ENCODE measurements around the gene CTNNA2. TPM values are rescaled to one million over a fixed set of nuclear protein-coding genes. Genes with fewer than 3 reads are reported as not detected.

The CTNNA2 gene
- total RNA-seq, 1 experiment from 2014 or later, result not detected

DNA sequence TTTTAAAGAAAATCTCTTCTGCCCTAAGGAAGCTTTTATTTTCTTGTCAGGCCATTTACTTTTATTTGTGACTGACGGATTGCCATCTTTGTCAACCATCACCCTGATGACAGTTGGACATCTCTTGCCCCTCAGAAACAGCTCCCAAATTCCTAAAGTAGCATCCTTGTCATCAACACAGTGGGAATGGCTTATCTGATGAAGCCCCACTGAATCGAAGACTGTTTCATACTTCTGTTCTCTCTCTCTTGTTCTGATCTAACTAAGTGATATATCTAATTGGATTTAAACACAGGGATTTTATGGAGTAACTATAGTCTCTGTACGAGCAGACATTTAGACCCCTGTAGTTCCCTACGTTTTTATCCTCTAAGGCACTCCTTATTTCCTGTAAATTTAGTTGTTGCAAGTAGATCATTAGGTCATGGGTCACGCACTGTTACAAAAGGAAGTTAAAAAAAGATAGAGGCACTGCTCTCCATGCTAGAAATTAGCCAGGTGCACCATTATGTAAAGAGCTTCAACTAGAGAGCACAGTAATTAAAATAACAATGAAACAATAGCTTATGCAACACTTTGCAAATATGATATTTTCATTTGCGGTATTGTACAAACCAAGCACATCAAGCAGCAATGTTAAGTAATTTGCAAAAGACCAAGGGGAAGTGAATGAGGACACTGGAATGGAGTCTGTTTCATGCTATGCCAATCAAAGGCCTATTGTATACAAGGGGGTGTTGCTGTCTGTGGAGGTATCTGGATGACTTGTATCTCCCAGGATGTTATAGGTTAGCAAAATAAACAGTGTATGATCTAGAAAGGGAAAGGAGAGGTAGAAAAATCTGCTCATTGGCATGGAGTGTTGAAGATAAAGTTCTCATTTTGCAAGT is 507.0 kb downstream of the CTNNA2 start:
- CTCF ChIA-PET, result no interaction called here
- Histone ChIP-seq H3K27ac (no peak overlapping the region), H3K4me1 (replicated peaks; ENCODE audit: insufficient read depth) (no peaks in the 10 kb centered on the region), H3K27me3 (ENCODE audit: insufficient read depth, low read depth) (peaks cover 2% of the 10 kb centered on the region; the same call in 1 of the 2 replicates), H3K36me3 (ENCODE audit: low read depth) (no peaks in the 10 kb centered on the region), H2AFZ (no peak overlapping the region), H3K4me2 (no peak overlapping the region), H4K20me1 (ENCODE audit: insufficient read depth) (no peaks in the 10 kb centered on the region), H3K9me3 (ENCODE audit: insufficient read depth, low read depth) (no peaks in the 10 kb centered on the region), H3K79me2 (ENCODE audit: low read depth) (no peaks in the 10 kb centered on the region), H3K9me2 (ENCODE audit: insufficient read depth) (no peaks in the 10 kb centered on the region), H3F3A (ENCODE audit: insufficient read depth, low read depth) (no peaks in the 10 kb centered on the region), H3K4me3 (no peak overlapping the region)
- TF ChIP-seq, protein P1, sequence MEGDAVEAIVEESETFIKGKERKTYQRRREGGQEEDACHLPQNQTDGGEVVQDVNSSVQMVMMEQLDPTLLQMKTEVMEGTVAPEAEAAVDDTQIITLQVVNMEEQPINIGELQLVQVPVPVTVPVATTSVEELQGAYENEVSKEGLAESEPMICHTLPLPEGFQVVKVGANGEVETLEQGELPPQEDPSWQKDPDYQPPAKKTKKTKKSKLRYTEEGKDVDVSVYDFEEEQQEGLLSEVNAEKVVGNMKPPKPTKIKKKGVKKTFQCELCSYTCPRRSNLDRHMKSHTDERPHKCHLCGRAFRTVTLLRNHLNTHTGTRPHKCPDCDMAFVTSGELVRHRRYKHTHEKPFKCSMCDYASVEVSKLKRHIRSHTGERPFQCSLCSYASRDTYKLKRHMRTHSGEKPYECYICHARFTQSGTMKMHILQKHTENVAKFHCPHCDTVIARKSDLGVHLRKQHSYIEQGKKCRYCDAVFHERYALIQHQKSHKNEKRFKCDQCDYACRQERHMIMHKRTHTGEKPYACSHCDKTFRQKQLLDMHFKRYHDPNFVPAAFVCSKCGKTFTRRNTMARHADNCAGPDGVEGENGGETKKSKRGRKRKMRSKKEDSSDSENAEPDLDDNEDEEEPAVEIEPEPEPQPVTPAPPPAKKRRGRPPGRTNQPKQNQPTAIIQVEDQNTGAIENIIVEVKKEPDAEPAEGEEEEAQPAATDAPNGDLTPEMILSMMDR (conservative IDR thresholded peaks at IDR 0.05), result no peak
- TF ChIP-seq EZH2 (IDR thresholded peaks at IDR 0.05; ENCODE audit: low read depth), result no peak
- POLR2A ChIA-PET (ENCODE audit: unreplicated experiment), result no interaction called here
- intact Hi-C loops (cut with micrococcal nuclease; ENCODE audit: unreplicated experiment), result no loop called here
- BruUV-seq (replicated peaks), result no TSS peak
- no peak for DNase-seq

DNA sequence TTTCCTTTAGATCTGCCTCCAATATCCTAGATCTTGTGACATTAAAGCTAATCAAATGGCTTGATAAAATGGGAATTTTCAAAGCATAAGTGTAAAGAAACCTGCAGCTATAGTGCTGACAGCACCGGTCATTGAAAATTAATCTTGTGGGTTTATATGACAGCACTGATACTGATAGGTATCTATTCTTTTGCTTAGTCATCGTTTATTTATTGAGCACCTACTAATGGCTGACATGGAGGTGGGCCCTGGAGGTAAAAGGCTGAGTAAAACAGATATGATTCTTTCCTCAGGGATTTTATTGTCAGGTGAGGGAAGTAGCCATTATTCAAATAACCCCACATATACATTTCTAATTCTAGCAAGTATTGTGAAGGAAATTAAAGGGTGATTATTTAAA is 509.2 kb downstream of the CTNNA2 start:
- H3K36me3 ChIP-seq (ENCODE audit: low read depth), result no peaks in the 10 kb centered on the region
- BruUV-seq (replicated peaks), result no TSS peak
- H3K4me3 ChIP-seq, result no peak overlapping the region
- DNase-seq, result no peak
- H2AFZ ChIP-seq, result no peak overlapping the region
- no peak overlapping the region for H3K4me2 ChIP-seq
- POLR2A ChIA-PET (ENCODE audit: unreplicated experiment), result no interaction called here
- H3K27me3 ChIP-seq (ENCODE audit: insufficient read depth, low read depth), result peaks cover 8% of the 10 kb centered on the region; the same call in 1 of the 2 replicates
- CTCF ChIA-PET, result no interaction called here
- no peak overlapping the region for H3K27ac ChIP-seq
- H4K20me1 ChIP-seq (ENCODE audit: insufficient read depth), result no peaks in the 10 kb centered on the region
- no peaks in the 10 kb centered on the region for H3K9me3 ChIP-seq (ENCODE audit: insufficient read depth, low read depth)
- H3K79me2 ChIP-seq (ENCODE audit: low read depth), result no peaks in the 10 kb centered on the region
- H3K9me2 ChIP-seq (ENCODE audit: insufficient read depth), result no peaks in the 10 kb centered on the region
- no peaks in the 10 kb centered on the region for H3F3A ChIP-seq (ENCODE audit: insufficient read depth, low read depth)
- H3K4me1 ChIP-seq (replicated peaks; ENCODE audit: insufficient read depth), result no peaks in the 10 kb centered on the region
- intact Hi-C loops (cut with micrococcal nuclease; ENCODE audit: unreplicated experiment), result no loop called here
- no peak for TF ChIP-seq EZH2 (IDR thresholded peaks at IDR 0.05; ENCODE audit: low read depth)
- TF ChIP-seq, protein P1 (conservative IDR thresholded peaks at IDR 0.05), result no peak

DNA sequence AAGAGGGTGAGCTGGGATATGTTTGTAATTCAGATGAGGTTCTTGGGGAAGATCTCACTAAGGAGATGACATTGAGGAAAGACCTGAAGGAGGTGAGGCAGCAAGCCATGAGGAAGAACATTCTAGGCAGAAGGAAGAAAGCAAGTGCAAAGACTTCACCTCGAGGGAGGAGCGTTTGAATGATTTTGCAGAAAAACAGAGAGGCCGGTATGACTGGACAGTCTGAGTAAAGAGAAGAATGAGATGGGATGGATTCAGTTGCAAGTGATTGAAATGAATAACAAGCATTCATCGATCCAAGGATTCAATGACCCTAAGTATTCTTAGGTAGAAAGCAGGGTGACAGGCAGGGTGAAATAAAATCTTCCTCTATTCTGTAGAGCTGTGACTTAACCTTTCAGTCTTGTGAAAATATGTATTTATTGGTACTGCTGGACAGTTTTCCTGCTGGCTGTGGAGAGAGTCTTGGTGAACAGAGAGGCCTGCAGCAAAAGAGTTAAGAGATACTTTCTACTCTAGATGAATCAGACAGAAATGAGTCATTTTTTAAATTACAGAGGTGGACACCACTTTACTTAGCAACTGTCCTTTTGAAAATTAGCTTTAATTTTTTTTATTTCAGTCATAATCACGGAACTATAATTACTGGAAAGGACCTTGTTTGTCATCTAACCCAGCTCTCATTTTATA is 513.3 kb downstream of the CTNNA2 start:
- Histone ChIP-seq H3K4me2 (no peak overlapping the region), H3K9me3 (ENCODE audit: insufficient read depth, low read depth) (no peaks in the 10 kb centered on the region), H4K20me1 (ENCODE audit: insufficient read depth) (no peaks in the 10 kb centered on the region), H2AFZ (no peak overlapping the region), H3K4me1 (replicated peaks; ENCODE audit: insufficient read depth) (no peaks in the 10 kb centered on the region), H3K79me2 (ENCODE audit: low read depth) (no peaks in the 10 kb centered on the region), H3K27me3 (ENCODE audit: insufficient read depth, low read depth) (peaks cover 13% of the 10 kb centered on the region; the same call in 1 of the 2 replicates), H3F3A (ENCODE audit: insufficient read depth, low read depth) (no peaks in the 10 kb centered on the region), H3K9me2 (ENCODE audit: insufficient read depth) (no peaks in the 10 kb centered on the region), H3K27ac (no peak overlapping the region), H3K36me3 (ENCODE audit: low read depth) (no peaks in the 10 kb centered on the region), H3K4me3 (no peak overlapping the region)
- POLR2A ChIA-PET (ENCODE audit: unreplicated experiment), result no interaction called here
- no peak for DNase-seq
- TF ChIP-seq EZH2 (IDR thresholded peaks at IDR 0.05; ENCODE audit: low read depth), result no peak
- TF ChIP-seq, protein P1 (conservative IDR thresholded peaks at IDR 0.05), result no peak
- no TSS peak for BruUV-seq (replicated peaks)
- intact Hi-C loops (cut with micrococcal nuclease; ENCODE audit: unreplicated experiment), result no loop called here
- CTCF ChIA-PET, result no interaction called here

Measured in PC-9 (cell line).